Activated CD4-positive, alpha-beta memory T cell treated with anti-CD3 and anti-CD28 coated beads for 36 hours (primary cell): ENCODE data around the gene MAML3. TPM values are rescaled to one million over a fixed set of nuclear protein-coding genes. Genes with fewer than 3 reads are reported as not detected.

Source experiments
- CTCF ChIA-PET: fragments of 350-600 bp; sonication (Branson Sonifier 250); formaldehyde crosslinking; loops from one replicate; lab custom pipeline; 2021; ENCODE audit warnings: antibody characterized with exemption, inconsistent platforms; lab: Charles Lee
- POLR2A ChIA-PET: fragments of 350-600 bp; sonication (Branson Sonifier 250); formaldehyde crosslinking; loops from one replicate; lab custom pipeline; 2021; ENCODE audit warnings: antibody characterized with exemption; lab: Charles Lee
- DNase-seq: peaks from one replicate; pipeline ENCODE4 v3.0.0-alpha.2; 2020
- H3K27ac Mint-ChIP-seq: one replicate; pipeline ENCODE4 v1.8.0; 2021; ENCODE audit warnings: mixed read lengths
- H3K27me3 Mint-ChIP-seq: one replicate; pipeline ENCODE4 v1.8.0; 2021; ENCODE audit warnings: mixed read lengths
- H3K36me3 Mint-ChIP-seq: one replicate; pipeline ENCODE4 v1.8.0; 2021; ENCODE audit warnings: mixed read lengths
- H3K4me1 Mint-ChIP-seq: one replicate; pipeline ENCODE4 v1.8.0; 2021; ENCODE audit warnings: low read depth, mixed read lengths
- H3K4me3 Mint-ChIP-seq: one replicate; pipeline ENCODE4 v1.8.0; 2021; ENCODE audit warnings: mild to moderate bottlenecking, mixed read lengths
- H3K9me3 Mint-ChIP-seq: one replicate; pipeline ENCODE4 v1.8.0; 2021; ENCODE audit warnings: mixed read lengths
- intact Hi-C: fragments of 100-400 bp; cut with micrococcal nuclease; formaldehyde crosslinking; loops from one replicate; pipeline ENCODE4 v1.15.1; 2023
- total RNA-seq, 2 experiments: library from RNA; stranded (reverse); gene quantifications; one replicate each; pipeline ENCODE4 v1.2.3, GENCODE V29; 2021

MAML3 gene
- total RNA-seq, 2 experiments from 2014 or later = 0.51 to 0.76 TPM

- H3K9me3 Mint-ChIP-seq = no peaks in the 10 kb centered on the region
- POLR2A ChIA-PET = no interaction called here
- intact Hi-C loops = no loop called here
- H3K27ac Mint-ChIP-seq = no peak overlapping the region
- CTCF ChIA-PET = no interaction called here
- no peaks in the 10 kb centered on the region for H3K36me3 Mint-ChIP-seq
- peaks cover 3% of the 10 kb centered on the region for H3K27me3 Mint-ChIP-seq
- no peak for DNase-seq
- no peak overlapping the region for H3K4me3 Mint-ChIP-seq
- peaks cover 7% of the 10 kb centered on the region for H3K4me1 Mint-ChIP-seq
Observed at GRCh38 chr4:140137671-140138070, 16.3 kb downstream of the MAML3 start.

GRCh38 chr4:140136509-140136908 lies 17.5 kb downstream of the MAML3 start:
- intact Hi-C loops = no loop called here
- ChIA-PET CTCF (no interaction called here), POLR2A (no interaction called here)
- H3K4me3 Mint-ChIP-seq = no peak overlapping the region
- peaks cover 8% of the 10 kb centered on the region for H3K4me1 Mint-ChIP-seq
- no peak for DNase-seq
- H3K9me3 Mint-ChIP-seq = no peaks in the 10 kb centered on the region
- H3K27me3 Mint-ChIP-seq = peaks cover 3% of the 10 kb centered on the region
- no peaks in the 10 kb centered on the region for H3K36me3 Mint-ChIP-seq
- no peak overlapping the region for H3K27ac Mint-ChIP-seq

- Mint-ChIP-seq H3K36me3 (no peaks in the 10 kb centered on the region), H3K27ac (no peak overlapping the region), H3K4me3 (no peak overlapping the region), H3K4me1 (peaks cover 10% of the 10 kb centered on the region), H3K9me3 (no peaks in the 10 kb centered on the region), H3K27me3 (peaks cover 3% of the 10 kb centered on the region)
- no peak for DNase-seq
- POLR2A ChIA-PET = interaction anchor here (1.0 kb wide), 1 partner anchor 42 kb away, joined by 3 read pairs; no protein-coding TSS in a partner anchor
- CTCF ChIA-PET = no interaction called here
- intact Hi-C loops = no loop called here
Observed at GRCh38 chr4:140135529-140136088, 18.4 kb downstream of the MAML3 start.

DNA sequence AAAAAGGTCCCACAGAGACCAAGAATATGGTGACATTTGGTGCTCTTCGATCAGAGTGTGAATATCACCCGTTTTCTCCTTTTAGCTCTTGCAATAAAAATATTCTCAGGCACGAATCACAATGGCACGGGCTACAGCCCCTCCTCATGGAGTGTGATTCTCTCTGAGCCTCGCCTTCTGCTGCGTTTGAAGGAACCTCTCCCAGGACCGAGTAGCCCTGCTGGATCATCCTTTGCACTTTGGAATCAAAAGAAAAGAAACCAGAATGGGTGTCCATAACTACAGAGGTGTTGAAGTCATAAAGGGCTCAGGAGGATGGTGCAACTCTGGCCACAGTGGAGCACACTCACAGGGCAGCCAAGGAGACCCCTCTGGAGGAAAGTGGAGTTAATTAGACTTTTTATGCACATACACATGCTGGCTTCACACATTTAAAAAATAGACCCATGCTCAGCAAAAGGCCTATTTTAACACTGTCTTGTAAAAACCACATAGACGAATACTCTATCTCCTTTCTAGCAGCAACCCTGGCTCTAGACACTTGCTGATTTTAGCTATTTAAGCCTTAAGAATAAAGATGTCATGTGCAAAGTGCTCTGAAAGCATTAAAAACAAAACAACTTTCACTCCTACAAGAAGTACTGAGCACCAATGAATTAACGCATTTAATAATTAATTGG lies 19.1 kb downstream of the MAML3 start:
- DNase-seq = no peak
- Mint-ChIP-seq H3K27me3 (peaks cover 3% of the 10 kb centered on the region), H3K27ac (no peak overlapping the region), H3K9me3 (no peaks in the 10 kb centered on the region), H3K4me3 (no peak overlapping the region), H3K4me1 (peaks cover 10% of the 10 kb centered on the region), H3K36me3 (no peaks in the 10 kb centered on the region)
- POLR2A ChIA-PET = interaction anchor here (1.0 kb wide), 1 partner anchor 41 kb away, joined by 3 read pairs; no protein-coding TSS in a partner anchor
- CTCF ChIA-PET = no interaction called here
- intact Hi-C loops = no loop called here

- Mint-ChIP-seq H3K4me3 (no peak overlapping the region), H3K9me3 (no peaks in the 10 kb centered on the region), H3K27ac (no peak overlapping the region), H3K4me1 (peaks cover 10% of the 10 kb centered on the region), H3K27me3 (peaks cover 3% of the 10 kb centered on the region), H3K36me3 (no peaks in the 10 kb centered on the region)
- intact Hi-C loops = no loop called here
- POLR2A ChIA-PET = no interaction called here
- CTCF ChIA-PET = no interaction called here
- no peak for DNase-seq
Observed at GRCh38 chr4:140133576-140133975, 20.4 kb downstream of the MAML3 start.

DNA sequence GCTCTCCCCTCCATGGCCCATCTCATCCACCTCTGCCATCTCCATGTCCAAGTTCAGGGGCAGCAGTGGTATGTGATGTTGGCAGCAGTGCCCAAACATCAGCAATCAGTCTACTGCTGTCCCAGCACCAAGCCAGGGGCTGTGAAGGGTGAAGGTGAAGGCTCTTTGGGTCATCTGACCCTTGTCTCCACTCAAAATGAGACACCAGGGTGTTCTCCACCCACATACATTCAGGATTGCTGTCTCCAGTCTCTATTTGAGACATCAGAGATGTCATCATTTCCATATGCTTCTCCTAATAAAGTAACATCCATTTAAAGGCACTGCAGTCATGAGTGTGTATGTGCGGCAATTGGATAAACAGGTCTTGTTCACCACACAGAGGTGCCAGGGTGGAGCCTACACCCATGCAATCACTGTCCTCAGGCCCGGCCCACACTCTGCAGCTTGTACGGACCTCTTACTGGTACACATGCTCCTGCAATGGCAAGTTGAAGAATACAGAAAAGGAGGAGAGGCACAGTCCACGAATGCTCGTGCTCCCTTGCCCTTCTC lies 22.2 kb downstream of the MAML3 start:
- Mint-ChIP-seq H3K9me3 (no peaks in the 10 kb centered on the region), H3K27ac (no peak overlapping the region), H3K4me1 (peaks cover 3% of the 10 kb centered on the region), H3K27me3 (peaks cover 3% of the 10 kb centered on the region), H3K36me3 (no peaks in the 10 kb centered on the region), H3K4me3 (no peak overlapping the region)
- ChIA-PET CTCF (interaction anchor here (0.9 kb wide), 1 partner anchor 123 kb away, joined by 3 read pairs; no protein-coding TSS in a partner anchor), POLR2A (no interaction called here)
- DNase-seq = no peak
- intact Hi-C loops = no loop called here

GRCh38 chr4:140130677-140131076 lies 23.3 kb downstream of the MAML3 start:
- ChIA-PET POLR2A (no interaction called here), CTCF (no interaction called here)
- Mint-ChIP-seq H3K4me1 (peaks cover 3% of the 10 kb centered on the region), H3K9me3 (no peaks in the 10 kb centered on the region), H3K27ac (no peak overlapping the region), H3K36me3 (no peaks in the 10 kb centered on the region), H3K4me3 (no peak overlapping the region), H3K27me3 (peaks cover 3% of the 10 kb centered on the region)
- intact Hi-C loops = no loop called here
- peak; percentile 29 for DNase-seq

DNA sequence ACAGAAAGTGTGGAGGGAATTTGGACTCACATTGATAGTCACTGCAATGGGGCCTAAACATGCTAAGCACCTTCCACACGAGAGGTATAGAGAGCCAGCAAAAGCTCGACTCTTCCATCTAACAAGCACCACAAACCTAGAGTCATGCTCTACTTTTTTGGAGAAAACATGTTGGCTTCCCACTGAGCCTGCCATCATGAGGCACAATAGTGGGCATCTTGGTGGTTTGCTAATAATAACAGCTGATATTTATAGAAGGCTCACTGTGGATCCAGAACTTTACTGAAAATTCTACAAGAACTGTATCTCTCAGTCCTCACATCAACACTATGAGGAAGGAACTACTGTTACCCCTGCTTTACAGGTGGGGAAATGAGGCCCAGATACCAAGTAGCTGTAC lies 26.6 kb downstream of the MAML3 start:
- Mint-ChIP-seq H3K4me3 (no peak overlapping the region), H3K4me1 (peaks cover 9% of the 10 kb centered on the region), H3K36me3 (no peaks in the 10 kb centered on the region), H3K9me3 (no peaks in the 10 kb centered on the region), H3K27me3 (peaks cover 4% of the 10 kb centered on the region), H3K27ac (no peak overlapping the region)
- intact Hi-C loops = no loop called here
- ChIA-PET POLR2A (no interaction called here), CTCF (no interaction called here)
- DNase-seq = no peak

DNA sequence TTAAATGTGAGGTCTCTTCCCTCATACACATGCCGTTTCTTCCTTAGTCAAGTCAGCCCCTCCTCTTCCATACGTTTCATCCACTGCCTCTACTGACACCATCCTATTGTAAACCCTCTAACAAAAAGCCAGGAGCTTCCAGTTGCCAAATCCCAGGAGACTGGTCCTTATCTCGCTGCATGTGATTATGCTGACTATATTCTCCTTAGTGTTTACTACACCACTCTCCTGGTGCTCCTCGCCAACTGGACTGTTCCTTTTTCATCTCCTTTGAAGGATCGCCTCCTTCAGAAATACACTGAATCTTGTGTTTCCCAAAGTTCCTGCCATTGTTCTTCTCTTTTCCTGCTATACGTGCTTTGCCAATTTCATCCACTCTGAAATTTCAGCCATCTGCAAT lies 27.7 kb downstream of the MAML3 start:
- no peak overlapping the region for H3K4me3 Mint-ChIP-seq
- intact Hi-C loops = no loop called here
- CTCF ChIA-PET = no interaction called here
- peaks cover 4% of the 10 kb centered on the region for H3K27me3 Mint-ChIP-seq
- peaks cover 6% of the 10 kb centered on the region for H3K4me1 Mint-ChIP-seq
- H3K27ac Mint-ChIP-seq = no peak overlapping the region
- no peak for DNase-seq
- no peaks in the 10 kb centered on the region for H3K36me3 Mint-ChIP-seq
- no peaks in the 10 kb centered on the region for H3K9me3 Mint-ChIP-seq
- POLR2A ChIA-PET = no interaction called here

DNA sequence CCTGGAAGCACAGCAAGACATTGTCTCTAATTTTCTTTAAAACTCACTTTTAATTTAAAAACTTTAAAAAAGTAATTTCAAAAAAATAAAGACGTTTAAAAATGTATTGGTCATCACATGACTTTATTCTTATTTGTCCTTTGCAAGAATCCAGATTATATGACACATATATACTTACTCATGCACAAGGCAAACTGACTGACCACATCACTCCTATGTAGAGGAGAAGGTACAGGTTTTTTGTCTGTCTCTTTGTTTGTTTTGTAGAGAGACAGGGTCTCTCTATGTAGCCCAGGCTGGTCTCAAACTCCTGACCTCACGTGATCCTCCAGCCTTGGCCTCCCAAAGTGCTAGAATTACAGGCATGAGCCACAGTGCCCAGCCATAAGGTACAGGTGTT lies 28.6 kb downstream of the MAML3 start:
- intact Hi-C loops = no loop called here
- POLR2A ChIA-PET = no interaction called here
- DNase-seq = no peak
- CTCF ChIA-PET = no interaction called here
- H3K4me1 Mint-ChIP-seq = peaks cover 6% of the 10 kb centered on the region
- peaks cover 10% of the 10 kb centered on the region for H3K27me3 Mint-ChIP-seq
- no peaks in the 10 kb centered on the region for H3K36me3 Mint-ChIP-seq
- no peak overlapping the region for H3K27ac Mint-ChIP-seq
- H3K4me3 Mint-ChIP-seq = no peak overlapping the region
- H3K9me3 Mint-ChIP-seq = no peaks in the 10 kb centered on the region

DNA sequence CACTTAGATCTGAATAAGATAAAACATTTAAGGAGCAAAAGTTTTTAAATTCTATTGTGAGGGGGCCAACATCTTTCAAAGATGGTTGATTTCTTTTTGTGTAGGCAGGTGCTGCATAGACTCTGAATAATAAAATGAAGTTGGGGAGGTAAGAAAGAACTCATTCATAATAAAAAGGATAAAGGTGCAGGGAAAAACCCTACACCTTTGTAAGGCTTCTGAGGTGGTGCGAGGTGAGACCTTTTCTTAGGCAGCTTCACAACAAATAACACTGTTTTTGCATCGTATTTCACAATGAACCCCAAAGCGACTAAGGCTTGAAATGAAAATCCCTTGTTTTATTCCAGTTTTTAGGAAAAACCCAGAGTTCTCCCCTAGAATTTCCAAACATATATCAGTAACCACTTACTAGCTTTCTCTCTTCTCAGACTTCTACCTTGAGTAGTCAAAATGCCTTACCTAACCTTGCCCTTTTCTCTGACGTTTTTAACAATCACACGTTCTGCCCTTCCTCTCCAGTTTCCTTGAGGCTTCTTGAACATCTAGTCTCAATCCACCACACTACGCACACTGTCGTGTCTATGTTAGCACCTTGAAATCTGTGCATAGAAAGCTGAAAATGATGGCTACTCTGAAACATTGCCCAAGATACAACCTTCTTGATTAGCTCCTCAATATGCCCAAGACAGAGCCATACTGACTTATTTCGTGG lies 30.2 kb downstream of the MAML3 start:
- no peak for DNase-seq
- no peaks in the 10 kb centered on the region for H3K9me3 Mint-ChIP-seq
- no peaks in the 10 kb centered on the region for H3K36me3 Mint-ChIP-seq
- H3K27ac Mint-ChIP-seq = no peak overlapping the region
- ChIA-PET CTCF (no interaction called here), POLR2A (interaction anchor here (0.5 kb wide), 1 partner anchor 987 kb away, joined by 4 read pairs; no protein-coding TSS in a partner anchor)
- peaks cover 11% of the 10 kb centered on the region for H3K27me3 Mint-ChIP-seq
- H3K4me1 Mint-ChIP-seq = peaks cover 6% of the 10 kb centered on the region
- H3K4me3 Mint-ChIP-seq = no peak overlapping the region
- intact Hi-C loops = no loop called here

GRCh38 chr4:140122891-140123290 lies 31.1 kb downstream of the MAML3 start:
- CTCF ChIA-PET = interaction anchor here (0.6 kb wide), 1 partner anchor 118 kb away, joined by 3 read pairs; no protein-coding TSS in a partner anchor

More at GRCh38 chr4:140122891-140123290, 31.1 kb downstream of the MAML3 start:
- no peak overlapping the region for H3K4me3 Mint-ChIP-seq
- no peaks in the 10 kb centered on the region for H3K9me3 Mint-ChIP-seq
- DNase-seq = no peak
- POLR2A ChIA-PET = interaction anchor here (0.7 kb wide), 1 partner anchor 269 kb away, joined by 3 read pairs; no protein-coding TSS in a partner anchor
- H3K36me3 Mint-ChIP-seq = no peaks in the 10 kb centered on the region
- H3K27me3 Mint-ChIP-seq = peaks cover 11% of the 10 kb centered on the region
- no peak overlapping the region for H3K27ac Mint-ChIP-seq
- peaks cover 6% of the 10 kb centered on the region for H3K4me1 Mint-ChIP-seq
- intact Hi-C loops = no loop called here
